ENCODE results near the gene LHFPL3.

The LHFPL3 gene

DNA sequence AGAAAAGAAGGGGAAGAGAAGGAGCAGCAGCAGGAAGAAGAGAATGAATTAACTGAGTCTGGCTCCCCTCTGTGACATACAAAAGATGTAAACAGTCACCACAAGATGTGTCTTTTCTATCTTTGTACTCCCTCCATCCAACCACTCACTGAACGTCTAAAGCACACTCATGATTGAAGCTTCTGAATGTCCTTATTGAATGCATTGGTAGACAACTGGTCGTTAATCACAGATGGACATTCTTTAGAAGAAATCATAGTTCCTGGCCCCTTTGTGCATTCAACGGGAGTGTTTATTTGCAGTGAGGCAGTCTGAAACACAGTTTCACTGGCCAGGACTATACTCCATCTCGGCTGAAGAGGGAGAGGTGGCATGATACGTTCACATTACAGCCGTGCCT is 479.3 kb downstream of the LHFPL3 start:
- no peak for DNase-seq

DNA sequence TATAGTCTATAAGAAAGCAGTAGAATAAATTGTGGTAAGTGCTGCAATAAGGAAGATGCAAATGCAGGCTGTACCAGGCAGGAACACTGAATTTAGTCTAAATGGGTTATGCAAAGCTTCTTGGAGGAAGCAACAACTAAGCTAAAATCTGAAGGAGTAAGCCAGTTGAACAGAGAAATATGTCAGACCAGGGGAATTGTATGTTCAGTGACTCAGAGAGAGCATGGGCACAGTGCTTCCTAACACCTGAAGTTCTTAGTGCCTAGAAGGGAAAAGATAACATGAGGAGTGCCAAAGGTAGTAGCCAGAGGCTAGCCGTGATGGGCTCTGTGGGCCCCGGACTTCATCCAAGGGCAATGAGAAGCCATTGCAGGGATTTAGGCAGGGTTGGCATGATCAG is 481.5 kb downstream of the LHFPL3 start:
- DNase-seq: no peak

GRCh38 chr7:104814126-104814525 is 485.7 kb downstream of the LHFPL3 start:
- no peak for DNase-seq

DNA sequence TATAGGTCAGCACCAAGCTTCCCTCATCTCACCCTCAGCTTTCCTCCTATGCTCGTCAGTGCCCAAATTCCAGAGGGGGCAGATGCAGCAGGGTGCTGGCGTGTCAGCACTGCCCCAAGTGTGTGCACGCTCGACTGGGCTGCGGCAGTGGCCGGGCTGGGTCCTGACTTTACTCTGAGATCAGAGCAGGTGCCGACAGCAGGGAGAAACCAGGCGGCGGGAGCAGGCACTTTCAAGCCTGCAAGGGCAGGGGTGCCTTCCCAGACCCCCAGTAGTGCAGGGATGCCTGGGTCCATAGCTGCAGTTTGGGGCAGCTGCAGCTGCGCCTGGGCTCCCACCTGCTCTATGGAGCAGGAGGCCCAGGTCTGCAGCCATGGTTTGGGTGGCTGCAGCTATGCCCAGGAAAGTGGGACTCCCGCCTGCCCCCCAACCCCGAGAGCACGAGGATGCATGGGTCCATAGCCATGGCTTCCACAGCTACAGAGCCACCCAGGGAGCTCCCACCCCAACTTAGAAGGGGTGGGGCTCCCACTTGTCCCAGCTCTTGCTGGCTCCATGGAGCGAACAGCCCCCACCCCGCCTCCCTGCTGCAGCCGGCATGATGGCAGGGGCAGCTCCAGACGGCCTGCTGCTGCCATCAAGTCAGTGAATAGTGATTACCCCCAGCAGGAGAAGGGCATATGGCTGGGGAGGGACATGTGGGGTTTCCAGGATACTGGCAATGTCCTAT is 486.4 kb downstream of the LHFPL3 start:
- DNase-seq: no peak

DNA sequence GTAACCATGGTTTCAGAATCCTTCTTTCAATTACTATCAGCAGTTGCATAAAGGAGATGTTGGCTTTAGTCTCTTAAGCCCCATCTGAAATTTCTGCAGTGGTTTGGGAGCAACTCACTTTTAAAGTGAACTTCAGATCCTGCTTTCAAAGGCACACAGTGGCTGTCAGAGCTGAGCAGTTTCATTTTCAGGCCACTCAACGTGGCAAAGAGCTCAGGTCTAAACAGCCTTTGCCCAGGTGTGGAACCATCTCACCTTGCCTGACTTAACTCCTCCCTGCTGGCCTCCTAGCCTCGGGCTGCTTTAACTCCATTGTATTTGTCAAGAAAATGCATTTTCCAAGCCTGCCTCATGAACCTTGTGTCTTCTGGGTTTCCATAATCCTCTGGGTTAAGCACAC is 488.1 kb downstream of the LHFPL3 start:
- DNase-seq: no peak

- no peak for DNase-seq
Observed at GRCh38 chr7:104818961-104819880, 490.8 kb downstream of the LHFPL3 start.

DNA sequence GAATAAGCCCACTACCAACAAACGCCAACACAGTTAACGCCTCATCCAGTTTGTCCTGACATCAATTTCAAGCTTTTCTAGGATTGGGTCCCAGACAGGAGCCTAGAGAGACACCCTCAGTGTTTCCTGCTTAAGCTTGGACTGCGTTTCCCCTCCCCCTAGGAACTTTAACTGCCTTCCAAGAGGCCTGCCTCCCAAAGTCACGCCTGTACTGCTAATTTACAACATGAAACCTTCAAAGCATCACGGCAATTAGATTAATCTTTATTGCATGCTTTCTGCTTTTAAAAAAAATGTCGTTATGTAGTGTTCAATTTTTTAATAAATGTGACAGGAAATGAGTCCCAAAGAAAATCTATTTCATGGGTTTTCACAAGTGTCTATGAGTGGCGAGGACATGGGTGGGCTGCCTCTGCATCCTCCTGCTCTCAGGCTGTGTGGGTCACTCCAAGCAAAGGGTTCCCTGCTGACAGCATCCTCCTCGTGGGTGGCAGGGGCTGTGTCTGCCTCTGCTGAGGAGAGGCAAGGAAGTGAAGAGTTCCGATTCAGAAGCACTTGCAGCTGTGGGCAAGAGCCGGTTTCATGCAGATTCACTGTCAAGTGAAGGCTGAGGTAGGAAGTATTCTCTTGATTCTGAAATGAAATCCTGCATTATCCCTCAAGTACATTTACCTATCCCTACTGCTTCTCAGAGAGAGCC is 492.6 kb downstream of the LHFPL3 start:
- no peak for DNase-seq

GRCh38 chr7:104823177-104823576 is 494.8 kb downstream of the LHFPL3 start:
- DNase-seq: no peak

GRCh38 chr7:104825099-104825498 is 496.7 kb downstream of the LHFPL3 start:
- DNase-seq: no peak

DNA sequence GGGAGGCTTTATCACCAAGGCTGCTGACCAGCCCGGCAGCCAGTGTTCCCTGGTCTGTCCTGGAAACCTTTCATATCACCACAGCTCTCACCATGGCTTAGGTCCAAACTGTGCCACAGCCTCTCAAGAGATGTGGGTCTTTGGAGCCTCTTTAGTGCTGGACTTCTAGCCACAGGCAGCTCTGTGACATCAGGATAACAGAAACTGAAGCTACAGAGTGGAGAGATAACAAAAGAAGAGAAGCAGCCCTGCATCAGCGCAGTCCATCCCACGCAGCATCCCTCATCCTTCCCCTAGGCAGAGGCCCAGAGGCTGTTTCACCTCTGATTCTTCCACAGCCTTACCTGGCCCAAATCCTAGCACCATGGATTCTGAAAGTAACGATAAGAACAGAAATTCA is 497.7 kb downstream of the LHFPL3 start:
- no peak for DNase-seq

- DNase-seq: no peak
Observed at GRCh38 chr7:104836976-104837375, 508.6 kb downstream of the LHFPL3 start.

DNA sequence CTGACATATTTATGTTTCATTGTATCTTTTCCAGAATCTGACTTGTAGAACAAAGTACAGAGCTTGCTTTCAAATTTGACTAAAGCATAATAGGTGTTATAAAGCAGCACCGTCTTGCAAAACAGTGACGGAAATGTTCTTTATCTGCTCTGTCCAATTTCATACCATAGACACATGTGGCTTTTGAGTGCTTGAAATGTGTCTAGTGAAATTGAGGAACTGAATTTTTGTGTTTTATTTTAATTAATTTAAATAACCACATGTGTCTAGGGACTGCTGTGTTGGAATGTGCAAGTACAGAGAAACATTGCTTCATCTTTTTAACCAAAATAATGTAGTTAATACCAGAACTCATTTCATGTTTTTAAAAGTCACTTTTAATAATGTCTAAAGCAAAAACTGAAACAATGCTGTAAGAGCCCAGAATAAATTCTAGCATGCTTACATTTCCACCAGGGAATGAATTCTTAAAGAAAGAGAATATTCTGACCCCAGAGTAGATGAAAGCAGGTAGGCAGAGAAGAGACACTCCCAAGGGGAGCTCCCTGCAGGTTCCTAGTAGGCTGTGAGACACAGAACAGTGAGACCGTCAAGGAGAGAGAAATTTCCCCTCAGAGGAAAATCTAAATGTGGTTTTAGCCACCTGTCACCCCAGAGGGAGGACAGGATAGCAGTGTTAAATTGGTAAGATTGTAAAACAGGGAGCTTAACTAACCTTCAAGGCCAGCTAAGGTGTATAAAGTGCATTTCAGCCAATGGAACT is 510.3 kb downstream of the LHFPL3 start:
- DNase-seq: no peak

DNA sequence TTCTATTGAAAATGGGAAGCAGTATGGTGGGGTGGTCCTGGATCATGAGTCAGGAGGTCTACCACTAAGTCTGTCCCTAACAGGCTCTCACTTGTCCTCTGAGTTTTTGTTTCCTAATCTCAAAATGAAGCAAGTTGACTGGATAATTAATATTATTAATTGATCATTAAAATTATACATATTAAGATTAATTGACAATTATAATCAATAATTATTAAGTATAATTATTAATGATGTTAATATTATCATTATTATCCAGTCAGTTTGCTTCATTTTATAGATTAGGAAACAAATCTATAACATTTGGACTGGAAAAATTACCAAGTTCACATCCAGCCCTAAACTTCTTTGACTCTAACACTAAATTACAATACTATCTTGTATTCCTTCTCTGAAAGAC is 511.4 kb downstream of the LHFPL3 start:
- no peak for DNase-seq

- DNase-seq: no peak
Observed at GRCh38 chr7:104841798-104842197, 513.4 kb downstream of the LHFPL3 start.

DNA sequence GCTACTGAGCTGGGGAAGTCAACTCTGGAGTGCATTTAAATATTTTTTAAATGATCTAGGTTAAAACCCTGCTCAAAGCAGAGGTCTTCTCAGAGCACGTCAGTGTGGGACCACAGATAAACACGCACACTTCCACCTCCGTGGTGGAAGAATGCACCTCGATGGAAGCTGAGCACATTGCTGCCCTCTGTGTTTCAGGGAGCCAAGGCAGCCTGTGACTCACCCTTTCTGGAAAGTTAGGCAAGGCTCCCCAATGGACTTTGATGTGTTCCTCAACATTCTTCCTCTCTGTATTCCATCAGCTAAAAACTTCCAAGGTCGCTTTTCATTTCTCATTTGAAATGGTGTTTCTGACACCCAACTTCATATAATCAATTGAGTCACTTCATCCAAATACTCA is 514.8 kb downstream of the LHFPL3 start:
- no peak for DNase-seq

DNA sequence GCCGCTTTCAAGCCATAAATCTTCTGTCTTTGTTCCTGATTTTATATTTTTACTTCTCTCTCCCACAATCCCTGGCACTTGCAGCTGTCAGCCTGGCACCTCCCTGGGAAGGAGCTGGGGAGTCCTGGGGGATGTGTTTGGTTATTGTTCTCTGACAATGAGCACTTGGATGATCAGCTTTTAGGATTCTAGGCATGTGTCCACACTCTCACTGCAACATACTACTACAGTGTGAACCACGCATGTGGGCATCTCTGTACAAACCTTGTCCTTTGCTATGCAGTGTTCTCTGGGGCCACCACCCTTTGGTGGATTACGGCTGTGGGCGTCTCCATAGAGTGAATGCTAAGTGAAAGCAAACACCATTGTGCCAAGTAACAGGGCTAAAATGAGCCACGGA is 517.2 kb downstream of the LHFPL3 start:
- no peak for DNase-seq

- DNase-seq: no peak
Observed at GRCh38 chr7:104846731-104847130, 518.3 kb downstream of the LHFPL3 start.

GRCh38 chr7:104848138-104848990 is 520.0 kb downstream of the LHFPL3 start:
- peak; percentile 40 for DNase-seq

DNA sequence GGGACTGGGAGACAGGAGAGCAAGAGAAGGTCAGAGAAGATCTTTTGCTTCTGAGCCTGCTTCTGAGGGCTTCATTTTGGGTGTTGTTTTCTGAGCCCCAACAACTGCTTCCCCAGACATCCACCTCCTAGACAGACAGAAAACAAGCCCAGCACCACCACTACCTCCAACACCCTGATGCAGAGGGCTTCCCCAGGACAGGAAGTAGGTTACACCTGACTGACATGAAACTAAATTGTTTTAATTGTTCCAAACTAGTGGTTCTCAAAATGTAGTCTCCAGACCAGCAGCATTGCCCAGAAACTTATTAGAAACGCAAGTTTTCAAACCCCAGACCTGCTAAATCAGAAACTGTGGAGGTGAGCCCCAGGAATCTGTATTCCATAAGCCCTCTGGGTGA is 522.0 kb downstream of the LHFPL3 start:
- no peak for DNase-seq

- no peak for DNase-seq
Observed at GRCh38 chr7:104851268-104851667, 522.9 kb downstream of the LHFPL3 start.

DNA sequence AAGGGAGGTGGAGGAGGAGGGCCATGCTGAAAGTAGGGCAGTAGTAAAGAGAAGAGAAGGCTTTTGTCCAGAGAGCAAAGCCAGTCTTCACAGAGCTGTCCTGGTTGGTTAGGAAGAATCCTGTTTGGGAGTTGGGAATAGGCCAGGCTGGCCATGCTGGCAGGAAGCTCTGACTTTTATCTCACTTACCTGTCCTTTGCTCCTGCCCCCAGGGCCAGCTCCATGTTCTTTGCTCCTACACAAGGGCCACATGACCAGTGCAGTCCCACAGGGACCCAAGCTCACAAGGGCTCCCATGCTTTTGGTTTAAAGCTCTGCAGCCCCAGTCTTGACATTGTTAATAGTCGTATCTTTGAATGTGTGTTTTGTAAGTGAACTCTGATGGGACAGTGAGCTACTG is 524.0 kb downstream of the LHFPL3 start:
- DNase-seq: no peak

GRCh38 chr7:104855861-104856260 is 527.5 kb downstream of the LHFPL3 start:
- DNase-seq: no peak
